NOMO-1 treated with DMSO at 0.1 percent for 48 hours (cell line): ENCODE results near the gene GTPBP1.

Source experiments
- DNase-seq: peaks from one replicate; lab custom pipeline; 2025; ENCODE audit not compliant: unreplicated experiment; lab: John Stamatoyannopoulos, UW

The GTPBP1 gene

DNA sequence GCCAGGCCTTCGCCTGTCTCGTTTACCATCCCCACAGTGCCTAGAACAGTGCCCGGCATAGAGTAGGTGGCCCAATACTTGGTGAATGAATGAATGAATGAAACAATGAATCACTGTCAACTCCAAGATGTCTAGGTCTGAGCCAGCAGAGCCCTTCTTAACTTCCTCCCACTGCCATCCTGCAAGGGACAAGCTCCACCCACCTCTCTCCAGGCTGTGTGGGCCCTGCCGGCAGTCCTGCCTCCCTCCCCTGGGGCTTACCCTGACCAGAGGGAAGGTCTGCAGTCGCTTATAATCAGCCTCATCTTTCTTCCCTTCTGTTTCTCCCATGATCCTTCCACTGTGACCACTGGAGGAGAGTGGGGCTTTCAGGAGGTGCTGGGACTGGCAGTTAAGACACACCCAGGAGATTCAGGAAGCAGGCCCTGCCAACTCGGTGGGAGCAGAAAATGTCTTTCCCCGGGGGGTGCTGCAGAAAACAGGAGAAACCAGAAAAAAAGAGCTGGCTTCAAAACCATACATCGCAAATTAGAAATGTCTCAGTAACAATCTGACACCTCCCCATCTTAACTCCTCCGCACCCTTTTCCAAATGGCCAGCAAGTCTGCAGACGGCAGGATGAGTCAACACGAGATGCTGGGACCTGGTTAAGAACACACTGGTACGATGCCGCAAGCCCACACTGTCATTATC is 76.8 kb downstream of the GTPBP1 start:
- DNase-seq = peak; percentile 31
